Measurements from ENCODE around the gene NKAIN1.

DNA sequence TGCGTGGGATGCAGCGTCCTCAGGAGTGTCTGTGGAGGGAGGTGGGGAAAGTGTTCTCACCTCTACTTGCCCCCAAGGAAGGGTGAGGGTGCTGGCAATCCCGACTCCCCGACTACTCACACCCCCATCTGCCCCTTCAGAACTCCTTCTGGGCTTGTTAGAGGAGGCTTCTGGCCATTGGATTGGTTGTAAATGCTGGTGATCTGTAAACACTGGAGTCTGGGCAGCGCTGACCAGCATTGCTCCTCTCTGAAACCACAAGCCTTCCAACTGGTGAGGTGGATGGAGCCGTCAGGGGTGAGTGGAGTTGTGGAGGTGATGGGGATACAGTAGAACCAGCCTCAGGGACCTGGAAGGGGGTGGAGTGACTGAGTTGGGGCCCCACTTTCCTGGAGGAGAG lies 59.3 kb downstream of the NKAIN1 start:
- TF ChIP-seq, protein P1, sequence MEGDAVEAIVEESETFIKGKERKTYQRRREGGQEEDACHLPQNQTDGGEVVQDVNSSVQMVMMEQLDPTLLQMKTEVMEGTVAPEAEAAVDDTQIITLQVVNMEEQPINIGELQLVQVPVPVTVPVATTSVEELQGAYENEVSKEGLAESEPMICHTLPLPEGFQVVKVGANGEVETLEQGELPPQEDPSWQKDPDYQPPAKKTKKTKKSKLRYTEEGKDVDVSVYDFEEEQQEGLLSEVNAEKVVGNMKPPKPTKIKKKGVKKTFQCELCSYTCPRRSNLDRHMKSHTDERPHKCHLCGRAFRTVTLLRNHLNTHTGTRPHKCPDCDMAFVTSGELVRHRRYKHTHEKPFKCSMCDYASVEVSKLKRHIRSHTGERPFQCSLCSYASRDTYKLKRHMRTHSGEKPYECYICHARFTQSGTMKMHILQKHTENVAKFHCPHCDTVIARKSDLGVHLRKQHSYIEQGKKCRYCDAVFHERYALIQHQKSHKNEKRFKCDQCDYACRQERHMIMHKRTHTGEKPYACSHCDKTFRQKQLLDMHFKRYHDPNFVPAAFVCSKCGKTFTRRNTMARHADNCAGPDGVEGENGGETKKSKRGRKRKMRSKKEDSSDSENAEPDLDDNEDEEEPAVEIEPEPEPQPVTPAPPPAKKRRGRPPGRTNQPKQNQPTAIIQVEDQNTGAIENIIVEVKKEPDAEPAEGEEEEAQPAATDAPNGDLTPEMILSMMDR (IDR thresholded peaks at IDR 0.05; ENCODE audit: low read length), result no peak
- TF ChIP-seq EZH2 (IDR thresholded peaks at IDR 0.05; ENCODE audit: borderline replicate concordance, low read length), result no peak
